ENCODE data around the gene GSK3B.

DNA sequence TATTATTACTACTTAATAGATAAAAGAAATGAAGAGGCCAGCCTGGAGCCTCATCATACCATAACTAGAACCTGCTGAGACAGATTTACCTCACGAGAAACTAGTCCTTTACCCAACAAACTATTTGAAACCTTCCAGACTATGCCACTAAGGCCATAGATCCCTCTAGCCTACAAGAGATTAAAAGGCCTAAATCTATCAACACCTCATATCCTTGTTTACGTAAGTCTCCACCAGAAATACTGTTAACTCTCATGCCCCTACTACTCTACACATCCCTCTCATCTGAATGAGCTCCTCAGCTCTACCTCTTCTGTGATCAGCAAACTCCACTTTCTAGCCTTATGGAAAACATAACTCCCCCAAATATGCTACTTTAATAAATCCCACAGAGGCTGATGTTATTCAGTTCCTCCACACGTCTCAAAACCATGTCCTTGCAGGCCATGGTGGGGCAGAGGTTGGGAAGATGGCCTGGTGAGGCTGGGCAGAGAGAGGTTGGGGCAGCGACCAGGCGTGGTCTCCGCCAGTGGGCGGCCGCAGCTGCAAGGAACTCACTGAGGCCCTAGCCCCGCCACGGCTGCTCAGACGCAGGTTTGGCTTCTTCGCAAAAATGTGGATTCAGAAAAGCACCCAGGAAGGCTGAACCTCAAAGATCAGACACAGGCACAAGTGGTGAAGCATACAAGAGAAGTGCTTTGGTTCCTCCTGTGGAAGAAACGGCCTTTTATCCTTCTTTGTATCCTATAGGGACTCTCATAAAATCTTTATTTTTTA, 65.8 kb downstream of the GSK3B start:
- TF ChIP-seq CTCF (IDR thresholded peaks at IDR 0.05) (no peak), POLR2A (IDR thresholded peaks at IDR 0.05) (no peak), POLR2AphosphoS5 (IDR thresholded peaks at IDR 0.05) (no peak)

Measured in upper lobe of left lung (tissue), 4 donors.